AG10803 (cell line): ENCODE results near the gene ATG9A.

Experiments used
- DNase-seq: peaks from one replicate; pipeline ENCODE4 v3.0.0; 2010; ENCODE audit warnings: low read depth
- H3K4me3 ChIP-seq: 2 replicates; pipeline ENCODE4 v1.5.1; 2011; ENCODE audit warnings: mild to moderate bottlenecking, low read length, control low read depth
- CTCF ChIP-seq: conservative IDR thresholded peaks from 2 replicates; pipeline ENCODE4 v1.5.1; 2011; ENCODE audit warnings: mild to moderate bottlenecking, low read length, control low read depth, inconsistent platforms

Gene ATG9A

DNA sequence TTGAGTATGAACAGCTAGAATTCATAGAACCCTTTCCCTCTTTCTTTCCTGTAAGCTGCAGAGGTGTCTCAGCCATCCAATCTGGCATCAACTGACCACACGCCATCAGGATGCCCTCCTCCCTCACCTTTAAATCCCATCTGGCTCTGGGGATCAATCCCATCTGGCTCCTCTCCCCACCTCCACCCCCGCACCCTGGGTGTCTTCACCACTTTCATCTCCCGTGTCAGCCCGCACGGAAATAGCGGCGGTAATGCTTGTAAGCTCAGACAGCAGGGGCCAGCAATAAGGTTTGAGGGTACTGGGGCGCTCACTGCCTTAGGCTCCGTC is 23.1 kb upstream of the ATG9A start:
- DNase-seq = no peak
- peak overlapping the region; percentile 67 for H3K4me3 ChIP-seq
- no peak for TF ChIP-seq CTCF

DNA sequence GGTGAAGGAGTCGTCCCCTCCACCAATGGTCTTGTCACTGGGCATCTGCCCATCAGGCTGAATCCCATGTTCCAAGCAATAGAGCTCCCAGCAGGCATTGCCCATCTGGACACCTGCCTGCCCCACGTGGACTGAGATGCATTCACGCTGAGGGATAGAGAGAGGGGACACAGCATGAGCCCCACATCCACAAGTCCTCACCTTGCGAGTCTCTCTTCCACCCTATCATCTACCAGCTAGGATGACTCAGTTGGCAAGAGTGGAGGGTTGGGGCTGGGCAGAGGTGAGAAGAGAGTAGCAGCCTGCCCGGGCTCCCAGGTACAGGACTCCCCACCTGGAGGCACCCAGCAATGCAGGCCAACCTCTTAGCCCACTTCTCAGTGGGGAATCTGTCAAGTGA is 22.6 kb upstream of the ATG9A start:
- DNase-seq = no peak
- H3K4me3 ChIP-seq = no peak overlapping the region

GRCh38 chr2:219251656-219252055 is 22.2 kb upstream of the ATG9A start:
- TF ChIP-seq CTCF = no peak
- H3K4me3 ChIP-seq = no peak overlapping the region
- DNase-seq = peak; percentile 55

More for the DNA sequence above, 22.6 kb upstream of the ATG9A start:
- TF ChIP-seq CTCF = no peak

- no peak for TF ChIP-seq CTCF
- DNase-seq = no peak
- no peak overlapping the region for H3K4me3 ChIP-seq
These were observed 20.8 kb upstream of the ATG9A start for GRCh38 chr2:219250049-219250781.

DNA sequence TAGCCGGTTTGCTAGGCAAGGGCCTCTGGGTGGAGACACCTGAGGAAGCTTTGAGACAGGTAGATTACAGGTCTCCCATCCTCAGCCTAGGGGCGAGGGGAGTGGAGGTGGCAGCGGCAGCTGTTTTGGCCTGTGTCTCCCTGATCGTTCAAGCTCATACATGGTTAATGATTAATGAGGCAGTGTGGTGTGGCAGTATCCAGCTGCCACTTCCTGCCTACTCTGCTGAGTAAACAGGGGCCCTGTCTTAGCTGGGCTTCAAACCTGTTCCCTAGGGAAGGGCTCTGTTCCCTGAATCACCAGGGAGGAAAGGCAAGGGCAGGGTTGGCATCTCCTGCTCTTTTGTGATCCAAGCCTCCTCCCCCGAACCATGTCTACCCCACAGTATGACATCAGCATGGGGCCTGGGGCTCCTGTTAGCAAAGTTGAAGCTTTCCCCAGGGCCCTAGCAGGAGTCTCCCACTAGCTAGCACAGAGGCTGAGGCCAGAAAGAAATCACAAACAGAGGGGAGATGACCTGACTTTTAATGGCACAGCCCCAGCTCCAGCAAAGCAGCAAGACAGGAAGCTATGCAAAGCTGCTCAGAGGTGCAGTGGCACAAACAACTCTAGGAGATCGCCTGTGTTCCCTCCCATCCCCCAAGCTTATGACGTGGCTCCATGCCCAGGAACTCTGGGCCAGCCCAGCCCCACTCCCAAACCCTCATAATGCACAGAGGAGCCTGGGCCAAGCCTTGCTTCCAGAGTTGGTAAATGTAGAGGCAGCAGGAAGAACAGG is 20.0 kb upstream of the ATG9A start:
- TF ChIP-seq CTCF = no peak
- peak; percentile 79 for DNase-seq
- no peak overlapping the region for H3K4me3 ChIP-seq

GRCh38 chr2:219248845-219249202 is 19.4 kb upstream of the ATG9A start:
- DNase-seq = no peak
- no peak overlapping the region for H3K4me3 ChIP-seq
- no peak for TF ChIP-seq CTCF
